OCI-LY7 (cell line): ENCODE results near the gene TPRA1.
"Not testable (repeated sequence)": the region's sequence is repeated elsewhere in the genome, so short reads cannot be mapped to it uniquely, and the experiment has no call there.

Experiments used
- EZH2phosphoT487 ChIP-seq: fragments of 200-600 bp; sonication (generic); IDR thresholded peaks from 2 replicates; pipeline ENCODE4 v1.6.1; 2018; ENCODE audit warnings: low read depth, borderline replicate concordance, mild to moderate bottlenecking, mixed run types, antibody characterized with exemption, low read length, moderate library complexity, mixed read lengths
- TF ChIP-seq, protein P1 (sequence below): fragments of 200-600 bp; sonication (generic); conservative IDR thresholded peaks from 2 replicates; pipeline ENCODE4 v1.5.1; 2014; ENCODE audit warnings: mild to moderate bottlenecking, antibody characterized with exemption, low read length, moderate library complexity, mixed read lengths

DNA sequence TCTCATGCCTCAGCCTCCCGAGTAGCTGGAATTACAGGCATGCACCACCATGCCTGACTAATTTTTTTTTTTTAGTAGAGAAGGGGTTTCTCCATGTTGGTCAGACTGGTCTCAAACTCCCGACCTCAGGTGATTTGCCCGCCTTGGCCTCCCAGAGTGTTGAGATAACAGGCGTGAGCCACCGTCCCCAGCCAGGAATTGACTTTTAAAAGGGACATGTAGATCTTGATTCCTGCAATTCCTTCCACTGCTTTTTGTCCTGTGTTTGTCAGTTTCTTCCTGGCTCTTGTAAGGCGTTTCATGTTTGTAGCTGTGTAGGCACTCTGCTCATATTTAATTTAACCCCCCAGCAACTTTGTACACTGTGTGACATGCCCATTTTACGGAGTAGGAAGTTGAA, 15.0 kb upstream of the TPRA1 start:
- TF ChIP-seq, protein P1, sequence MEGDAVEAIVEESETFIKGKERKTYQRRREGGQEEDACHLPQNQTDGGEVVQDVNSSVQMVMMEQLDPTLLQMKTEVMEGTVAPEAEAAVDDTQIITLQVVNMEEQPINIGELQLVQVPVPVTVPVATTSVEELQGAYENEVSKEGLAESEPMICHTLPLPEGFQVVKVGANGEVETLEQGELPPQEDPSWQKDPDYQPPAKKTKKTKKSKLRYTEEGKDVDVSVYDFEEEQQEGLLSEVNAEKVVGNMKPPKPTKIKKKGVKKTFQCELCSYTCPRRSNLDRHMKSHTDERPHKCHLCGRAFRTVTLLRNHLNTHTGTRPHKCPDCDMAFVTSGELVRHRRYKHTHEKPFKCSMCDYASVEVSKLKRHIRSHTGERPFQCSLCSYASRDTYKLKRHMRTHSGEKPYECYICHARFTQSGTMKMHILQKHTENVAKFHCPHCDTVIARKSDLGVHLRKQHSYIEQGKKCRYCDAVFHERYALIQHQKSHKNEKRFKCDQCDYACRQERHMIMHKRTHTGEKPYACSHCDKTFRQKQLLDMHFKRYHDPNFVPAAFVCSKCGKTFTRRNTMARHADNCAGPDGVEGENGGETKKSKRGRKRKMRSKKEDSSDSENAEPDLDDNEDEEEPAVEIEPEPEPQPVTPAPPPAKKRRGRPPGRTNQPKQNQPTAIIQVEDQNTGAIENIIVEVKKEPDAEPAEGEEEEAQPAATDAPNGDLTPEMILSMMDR = not testable (repeated sequence)
- TF ChIP-seq EZH2phosphoT487 = not testable (repeated sequence)
